ENCODE results near the gene ERMARD.

Gene ERMARD

DNA sequence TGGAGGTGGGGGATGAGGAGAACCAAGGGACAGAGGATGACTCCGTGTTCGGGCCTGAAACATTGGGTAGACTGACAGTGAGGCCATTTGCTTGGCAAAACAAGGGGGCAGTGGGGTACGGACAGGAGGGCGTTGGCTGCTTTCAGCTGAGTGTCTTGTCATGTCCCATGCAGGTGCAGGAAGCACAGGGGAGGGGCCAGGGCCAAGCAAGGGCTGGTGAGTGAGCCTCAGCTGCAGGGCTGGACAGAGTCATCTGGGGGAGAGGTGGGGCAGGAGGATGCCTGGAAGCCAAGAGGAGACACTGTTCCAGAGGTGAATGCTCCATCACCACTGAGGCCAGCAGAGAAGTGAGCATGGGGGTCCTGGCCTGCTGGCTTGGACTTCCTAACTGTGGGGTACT, 78.4 kb downstream of the ERMARD start:
- no peak for DNase-seq

DNA sequence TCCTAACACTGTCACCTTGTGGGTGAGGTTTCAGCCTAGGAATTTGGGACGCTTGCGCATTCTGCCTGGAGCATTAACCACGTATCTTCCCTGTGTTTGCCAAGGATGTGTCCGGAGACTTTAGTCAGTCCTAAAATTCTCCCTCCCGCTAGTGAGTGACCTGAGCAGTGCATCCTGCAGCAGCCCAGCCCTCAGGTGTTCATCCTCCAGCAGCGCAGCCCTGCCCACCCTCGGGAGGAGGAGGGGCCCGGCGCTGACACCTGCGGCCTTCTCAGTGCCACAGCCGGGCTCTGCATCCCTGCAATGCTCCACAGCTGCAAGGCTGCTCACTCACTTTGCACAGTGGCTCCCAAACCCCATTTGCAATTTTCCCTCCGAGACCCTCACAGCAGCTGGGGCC, 79.5 kb downstream of the ERMARD start:
- DNase-seq: no peak
